GM12801 (cell line): Measurements from ENCODE around the gene HMGCS1.

ENCODE experiments used
- CTCF ChIP-seq: IDR thresholded peaks from one replicate; pipeline ENCODE4 v1.5.1; 2011; ENCODE audit warnings: control low read depth; ENCODE audit not compliant: insufficient read length; ENCODE audit errors: extremely low read depth

The HMGCS1 gene

GRCh38 chr5:43309122-43309521 is 4.1 kb downstream of the HMGCS1 start:
- no peak for TF ChIP-seq CTCF

GRCh38 chr5:43305948-43306565 is 7.2 kb downstream of the HMGCS1 start:
- TF ChIP-seq CTCF = no peak

- no peak for TF ChIP-seq CTCF
These were observed 8.7 kb downstream of the HMGCS1 start for GRCh38 chr5:43304525-43304924.

- no peak for TF ChIP-seq CTCF
These were observed 10.0 kb downstream of the HMGCS1 start for GRCh38 chr5:43303242-43303641.

GRCh38 chr5:43302481-43302880 is 10.7 kb downstream of the HMGCS1 start:
- no peak for TF ChIP-seq CTCF

- no peak for TF ChIP-seq CTCF
These were observed 11.5 kb downstream of the HMGCS1 start for GRCh38 chr5:43301653-43302091.

GRCh38 chr5:43300112-43300511 is 13.1 kb downstream of the HMGCS1 start:
- TF ChIP-seq CTCF = no peak
